Mucosa of rectum (tissue), 2 donors: ENCODE results near the gene TIMP3.

Source experiments
- H3K27ac ChIP-seq, 2 donors: one replicate each; pipeline ENCODE4 v1.7.0; 2013; ENCODE audit warnings: inconsistent platforms in 2 of 2, low read depth in 2 of 2, low read length in 2 of 2
- H3K27me3 ChIP-seq, 2 donors: one replicate each; pipeline ENCODE4 v1.7.0; 2013; ENCODE audit warnings: low read length in 2 of 2; ENCODE audit not compliant: control insufficient read depth in 2 of 2, insufficient read depth in 2 of 2
- H3K36me3 ChIP-seq, 2 donors: one replicate each; pipeline ENCODE4 v1.7.0; 2013; ENCODE audit warnings: low read length in 2 of 2; ENCODE audit not compliant: control insufficient read depth in 2 of 2, insufficient read depth in 2 of 2
- H3K4me1 ChIP-seq, 2 donors: one replicate each; pipeline ENCODE4 v1.7.0; 2013; ENCODE audit warnings: low read length in 2 of 2, mild to moderate bottlenecking in 1 of 2; ENCODE audit not compliant: control insufficient read depth in 2 of 2, insufficient read depth in 2 of 2
- H3K4me3 ChIP-seq, 2 donors: one replicate each; pipeline ENCODE4 v1.7.0; 2013; ENCODE audit warnings: low read length in 2 of 2
- H3K9ac ChIP-seq, 2 donors: one replicate each; pipeline ENCODE4 v1.7.0; 2013; ENCODE audit warnings: low read length in 2 of 2, low read depth in 1 of 2, mild to moderate bottlenecking in 1 of 2
- H3K9me3 ChIP-seq, 2 donors: one replicate each; pipeline ENCODE4 v1.7.0; 2013; ENCODE audit warnings: low read length in 2 of 2; ENCODE audit not compliant: control insufficient read depth in 2 of 2
- donor health status: healthy.
- donor health status: Normal muscosa, but diverticular disease.

Gene TIMP3

GRCh38 chr22:32827049-32827602 lies 25.6 kb downstream of the TIMP3 start:
- Histone ChIP-seq H3K9ac (no peak overlapping the region), H3K9me3 (no peaks in the 10 kb centered on the region), H3K4me1 (peaks cover 0 to 2% of the 10 kb centered on the region in 2 donors), H3K27me3 (peaks cover 0 to 6% of the 10 kb centered on the region in 2 donors), H3K4me3 (no peak overlapping the region), H3K27ac (no peak overlapping the region), H3K36me3 (no peaks in the 10 kb centered on the region)

- Histone ChIP-seq H3K27me3 (peaks cover 0 to 6% of the 10 kb centered on the region in 2 donors), H3K4me3 (no peak overlapping the region), H3K4me1 (peaks cover 0 to 2% of the 10 kb centered on the region in 2 donors), H3K36me3 (no peaks in the 10 kb centered on the region), H3K27ac (no peak overlapping the region), H3K9me3 (no peaks in the 10 kb centered on the region), H3K9ac (no peak overlapping the region)
Observed at GRCh38 chr22:32828150-32828549, 26.6 kb downstream of the TIMP3 start.

GRCh38 chr22:32828561-32828960 lies 27.1 kb downstream of the TIMP3 start:
- H3K27ac ChIP-seq = no peak overlapping the region
- no peaks in the 10 kb centered on the region for H3K9me3 ChIP-seq
- H3K36me3 ChIP-seq = no peaks in the 10 kb centered on the region
- H3K4me3 ChIP-seq = no peak overlapping the region
- peaks cover 0 to 2% of the 10 kb centered on the region in 2 donors for H3K4me1 ChIP-seq
- peaks cover 0 to 2% of the 10 kb centered on the region in 2 donors for H3K27me3 ChIP-seq
- H3K9ac ChIP-seq = no peak overlapping the region

GRCh38 chr22:32829451-32829851 lies 27.9 kb downstream of the TIMP3 start:
- Histone ChIP-seq H3K27me3 (no peaks in the 10 kb centered on the region), H3K27ac (no peak overlapping the region), H3K9me3 (no peaks in the 10 kb centered on the region), H3K4me3 (no peak overlapping the region), H3K4me1 (peaks cover 0 to 2% of the 10 kb centered on the region in 2 donors), H3K9ac (no peak overlapping the region), H3K36me3 (no peaks in the 10 kb centered on the region)

- H3K27me3 ChIP-seq = no peaks in the 10 kb centered on the region
- H3K4me1 ChIP-seq = peaks cover 0 to 2% of the 10 kb centered on the region in 2 donors
- H3K9me3 ChIP-seq = no peaks in the 10 kb centered on the region
- H3K36me3 ChIP-seq = no peaks in the 10 kb centered on the region
- no peak overlapping the region for H3K27ac ChIP-seq
- no peak overlapping the region for H3K9ac ChIP-seq
- H3K4me3 ChIP-seq = no peak overlapping the region
Observed at GRCh38 chr22:32830473-32830872, 29.0 kb downstream of the TIMP3 start.

- no peak overlapping the region for H3K27ac ChIP-seq
- H3K36me3 ChIP-seq = no peaks in the 10 kb centered on the region
- no peaks in the 10 kb centered on the region for H3K9me3 ChIP-seq
- no peak overlapping the region for H3K4me3 ChIP-seq
- no peaks in the 10 kb centered on the region for H3K27me3 ChIP-seq
- peaks cover 0 to 2% of the 10 kb centered on the region in 2 donors for H3K4me1 ChIP-seq
- H3K9ac ChIP-seq = no peak overlapping the region
Observed at GRCh38 chr22:32830957-32831356, 29.5 kb downstream of the TIMP3 start.

- Histone ChIP-seq H3K36me3 (no peaks in the 10 kb centered on the region), H3K27ac (no peak overlapping the region), H3K9me3 (no peaks in the 10 kb centered on the region), H3K4me1 (peaks cover 0 to 2% of the 10 kb centered on the region in 2 donors), H3K27me3 (no peaks in the 10 kb centered on the region), H3K4me3 (no peak overlapping the region), H3K9ac (no peak overlapping the region)
Observed at GRCh38 chr22:32831584-32831983, 30.1 kb downstream of the TIMP3 start.

- Histone ChIP-seq H3K4me3 (no peak overlapping the region), H3K9ac (no peak overlapping the region), H3K27me3 (no peaks in the 10 kb centered on the region), H3K4me1 (peaks cover 0 to 2% of the 10 kb centered on the region in 2 donors), H3K36me3 (no peaks in the 10 kb centered on the region), H3K27ac (no peak overlapping the region), H3K9me3 (no peaks in the 10 kb centered on the region)
Observed at GRCh38 chr22:32832174-32832573, 30.7 kb downstream of the TIMP3 start.

- Histone ChIP-seq H3K4me1 (no peaks in the 10 kb centered on the region), H3K36me3 (no peaks in the 10 kb centered on the region), H3K27ac (no peak overlapping the region)
Observed at GRCh38 chr22:32836280-32837123, 35.0 kb downstream of the TIMP3 start.

GRCh38 chr22:32837142-32837541 lies 35.6 kb downstream of the TIMP3 start:
- no peak overlapping the region for H3K9ac ChIP-seq
- H3K4me3 ChIP-seq = no peak overlapping the region
- H3K4me1 ChIP-seq = no peaks in the 10 kb centered on the region
- H3K27ac ChIP-seq = no peak overlapping the region
- H3K36me3 ChIP-seq = no peaks in the 10 kb centered on the region
- no peaks in the 10 kb centered on the region for H3K9me3 ChIP-seq
- no peaks in the 10 kb centered on the region for H3K27me3 ChIP-seq

More at GRCh38 chr22:32836280-32837123, 35.0 kb downstream of the TIMP3 start:
- H3K9me3 ChIP-seq = no peaks in the 10 kb centered on the region
- H3K4me3 ChIP-seq = no peak overlapping the region
- H3K9ac ChIP-seq = no peak overlapping the region
- no peaks in the 10 kb centered on the region for H3K27me3 ChIP-seq
